GM19025 (cell line): ENCODE data around the gene PCYOX1L.
A peak's percentile ranks its signal among the peaks of the same experiment; 100 is the strongest.

ENCODE experiments used
- ATAC-seq: cut with Tn5 transposase; IDR thresholded peaks from one replicate; pipeline ENCODE4 v1.9.1; 2021; ENCODE audit warnings: mild to moderate bottlenecking, low read depth, moderate library complexity; ENCODE audit not compliant: unreplicated experiment

PCYOX1L gene, protein sequence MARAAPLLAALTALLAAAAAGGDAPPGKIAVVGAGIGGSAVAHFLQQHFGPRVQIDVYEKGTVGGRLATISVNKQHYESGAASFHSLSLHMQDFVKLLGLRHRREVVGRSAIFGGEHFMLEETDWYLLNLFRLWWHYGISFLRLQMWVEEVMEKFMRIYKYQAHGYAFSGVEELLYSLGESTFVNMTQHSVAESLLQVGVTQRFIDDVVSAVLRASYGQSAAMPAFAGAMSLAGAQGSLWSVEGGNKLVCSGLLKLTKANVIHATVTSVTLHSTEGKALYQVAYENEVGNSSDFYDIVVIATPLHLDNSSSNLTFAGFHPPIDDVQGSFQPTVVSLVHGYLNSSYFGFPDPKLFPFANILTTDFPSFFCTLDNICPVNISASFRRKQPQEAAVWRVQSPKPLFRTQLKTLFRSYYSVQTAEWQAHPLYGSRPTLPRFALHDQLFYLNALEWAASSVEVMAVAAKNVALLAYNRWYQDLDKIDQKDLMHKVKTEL

DNA sequence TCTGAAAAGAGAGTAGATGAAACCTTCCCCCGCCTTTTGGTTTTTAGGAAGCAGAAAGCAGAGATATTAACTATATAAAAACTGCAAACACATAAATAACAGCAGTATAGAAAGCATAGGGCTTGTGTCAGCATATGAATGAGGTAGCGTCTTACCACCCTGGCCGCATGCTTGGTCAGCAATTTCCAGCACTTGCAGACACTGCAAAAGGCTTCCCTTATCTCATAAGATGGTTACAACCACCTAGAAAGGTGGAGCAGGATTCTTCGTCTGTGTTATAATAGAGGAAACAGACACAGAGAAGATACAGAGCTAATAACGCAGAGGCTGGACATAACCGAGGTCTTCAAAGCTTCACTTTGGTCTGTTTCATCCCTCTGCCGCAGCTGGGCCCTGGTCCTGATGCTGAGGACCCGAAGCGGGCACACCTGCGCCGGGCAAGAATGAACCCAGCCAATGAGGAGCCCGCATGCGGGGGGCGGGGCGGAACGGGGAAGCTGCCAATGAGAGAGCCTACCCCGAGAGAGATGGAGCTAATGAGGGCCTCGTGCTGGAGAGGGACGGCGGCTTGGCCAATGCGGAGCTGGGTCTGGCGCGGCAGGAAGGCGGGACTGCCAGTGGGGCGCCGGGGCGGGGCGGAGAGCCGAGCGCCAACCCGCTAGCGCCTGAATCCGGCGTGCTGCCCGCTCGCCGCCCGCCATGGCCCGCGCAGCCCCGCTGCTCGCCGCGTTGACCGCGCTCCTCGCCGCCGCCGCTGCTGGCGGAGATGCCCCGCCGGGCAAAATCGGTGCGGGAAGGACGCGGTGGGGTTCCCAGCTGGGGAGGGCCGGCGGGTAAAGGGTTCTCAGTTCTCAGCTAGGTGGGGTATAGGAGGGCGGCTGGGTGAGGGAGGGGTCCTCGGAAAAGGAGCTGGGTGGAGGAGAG is at the start of gene PCYOX1L:
Gene PCYOX1L (plus strand): TSS at position 677 of the 924 bp plus-strand sequence. CDS start 23 bp downstream, at position 700.
- peak; percentile 99 for ATAC-seq

DNA sequence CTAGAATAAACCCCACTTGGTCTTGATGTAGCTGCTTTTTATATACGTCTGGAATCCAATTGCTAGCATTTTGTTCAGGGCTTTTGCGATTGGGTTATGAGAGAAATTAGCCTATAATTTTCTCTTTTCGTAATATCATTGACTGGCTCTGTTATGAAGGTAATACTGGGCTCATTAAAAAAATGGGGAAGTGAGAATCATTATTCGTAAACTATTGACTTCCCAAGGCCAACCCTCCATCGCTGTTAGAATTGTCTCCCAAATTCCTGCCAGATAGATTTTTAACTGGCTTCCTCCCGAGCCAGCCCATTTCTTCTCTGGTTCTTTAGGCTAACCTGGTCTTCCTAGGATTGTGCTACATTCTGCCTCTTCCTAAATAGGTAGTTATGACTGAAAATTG is 48.5 kb upstream of the PCYOX1L start:
- ATAC-seq = no peak

DNA sequence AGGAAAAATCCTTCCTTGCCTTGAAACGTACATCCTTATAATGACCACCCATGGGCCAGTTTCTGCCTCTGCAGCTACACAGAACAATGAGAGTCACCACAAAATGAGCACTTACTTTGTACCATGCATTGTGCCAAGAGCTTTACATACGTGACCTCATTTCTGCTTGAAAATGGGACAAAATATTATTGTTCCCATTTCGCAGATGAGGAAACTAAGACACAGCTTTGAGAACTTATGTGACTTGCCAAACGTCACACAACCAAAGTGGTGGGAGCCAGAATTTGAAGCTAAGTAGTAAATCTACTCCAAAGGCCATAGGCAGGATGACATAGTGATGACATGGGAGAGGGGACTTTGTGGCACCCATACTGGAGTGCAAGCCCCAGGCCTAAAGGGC is 47.4 kb upstream of the PCYOX1L start:
- ATAC-seq = no peak

DNA sequence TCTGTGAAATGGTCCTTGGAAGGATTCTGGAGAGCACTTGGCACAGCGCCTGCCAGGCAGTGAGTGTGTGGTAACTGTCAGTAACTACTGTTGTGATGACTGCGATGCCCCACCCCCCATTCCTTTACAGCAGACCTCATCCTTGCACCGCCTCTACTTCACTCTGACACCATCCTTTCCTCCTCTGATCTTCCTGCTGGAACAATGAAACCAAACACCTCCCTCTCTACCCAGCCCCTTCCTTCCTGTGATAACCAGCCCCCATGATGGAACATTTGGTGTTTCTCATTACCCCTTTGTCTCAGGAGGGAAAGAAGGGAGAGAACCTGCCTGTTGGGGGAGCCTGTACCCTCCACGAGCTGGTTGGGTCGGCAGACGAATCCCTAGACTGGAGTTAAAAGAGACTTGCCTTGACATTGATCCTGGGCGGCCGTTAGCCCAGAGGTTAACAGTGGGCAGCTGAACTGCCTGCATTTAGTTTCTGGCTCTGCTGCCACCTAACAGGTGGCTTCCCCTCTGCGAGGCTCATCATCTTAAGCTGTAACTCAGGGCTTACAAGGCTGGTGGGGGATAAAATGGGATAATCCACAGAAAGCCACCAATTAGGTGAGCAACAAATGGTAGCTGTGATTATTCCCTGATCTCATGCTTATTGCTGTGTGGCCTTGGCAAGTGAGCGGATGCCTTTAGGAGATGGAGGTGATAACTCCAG is 46.7 kb upstream of the PCYOX1L start:
- ATAC-seq = no peak

DNA sequence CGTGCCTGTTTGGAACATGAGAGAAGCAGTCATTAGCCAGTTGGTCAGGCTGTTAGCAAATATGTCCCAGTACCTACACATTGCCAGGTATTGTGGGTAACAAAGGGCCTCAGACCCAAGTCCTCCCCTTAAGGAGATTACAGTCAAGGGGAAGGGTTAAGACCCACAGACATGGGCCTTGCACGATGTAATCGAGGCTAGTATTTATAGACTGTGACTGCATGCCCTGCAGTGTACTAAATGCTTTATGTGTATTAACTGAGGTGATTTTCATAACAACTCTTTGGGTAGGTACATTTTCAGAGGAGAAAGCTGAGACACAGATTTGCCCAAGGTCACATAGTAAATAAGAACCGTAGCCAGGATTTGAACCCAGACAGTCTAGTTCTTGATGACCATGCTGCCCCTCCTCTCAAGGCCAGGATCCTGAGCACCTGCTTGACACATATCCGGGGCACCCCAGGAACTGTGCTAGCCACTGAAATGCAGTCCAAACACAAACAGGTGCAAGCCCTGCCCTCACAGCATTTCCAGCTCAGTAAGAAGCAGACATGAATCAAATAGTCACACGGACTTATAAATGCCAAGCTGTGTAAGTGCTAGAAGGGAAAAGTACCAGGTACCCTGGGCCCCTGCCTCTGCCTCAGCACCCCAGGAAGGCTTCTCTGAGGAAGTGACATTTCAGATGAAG is 44.5 kb upstream of the PCYOX1L start:
- no peak for ATAC-seq

DNA sequence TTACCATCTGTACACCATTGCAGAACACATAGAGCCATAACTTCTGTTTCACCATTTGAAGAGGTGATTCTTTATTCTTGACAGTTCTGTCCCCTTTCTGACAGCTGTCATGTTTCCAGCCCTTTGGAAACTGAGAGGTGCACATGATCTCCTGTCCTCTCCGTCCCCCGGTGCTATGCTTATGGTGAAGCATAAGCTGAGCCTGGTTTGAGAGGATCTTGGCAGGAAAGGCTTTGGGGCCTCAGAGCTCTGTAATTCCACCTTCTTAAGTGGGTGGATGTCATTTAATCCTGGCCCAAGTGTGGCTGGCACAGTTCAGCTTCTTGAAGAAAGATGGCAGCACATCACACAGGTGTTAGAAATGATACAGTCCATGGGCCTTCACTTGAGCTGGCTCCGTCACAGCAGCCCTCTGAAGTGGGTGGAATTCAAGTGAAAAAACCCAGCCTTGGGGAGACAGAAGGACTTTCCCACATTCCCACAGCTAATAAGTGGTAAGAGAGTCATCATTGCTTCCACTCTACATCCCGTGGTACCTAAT is 43.2 kb upstream of the PCYOX1L start:
- no peak for ATAC-seq

DNA sequence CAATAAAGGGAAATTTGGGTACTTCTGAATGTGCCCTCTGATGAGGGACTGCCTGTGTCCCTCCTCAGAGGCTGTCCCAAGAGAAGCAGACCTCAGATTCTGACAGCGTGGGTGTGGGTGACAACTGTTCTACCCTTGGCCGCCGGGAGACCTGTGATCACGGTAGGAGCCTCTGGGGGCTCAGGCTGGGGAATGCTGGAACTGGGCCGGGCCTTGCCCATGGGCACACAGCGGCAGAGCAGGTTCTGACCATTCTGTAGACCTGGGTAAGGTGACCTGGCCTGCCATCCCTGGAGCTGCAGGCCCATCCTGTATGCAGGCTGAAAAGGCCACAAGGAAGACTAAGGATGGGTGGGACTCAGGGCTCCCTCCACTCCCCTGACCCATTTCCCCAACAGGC is 42.1 kb upstream of the PCYOX1L start:
- ATAC-seq = no peak

DNA sequence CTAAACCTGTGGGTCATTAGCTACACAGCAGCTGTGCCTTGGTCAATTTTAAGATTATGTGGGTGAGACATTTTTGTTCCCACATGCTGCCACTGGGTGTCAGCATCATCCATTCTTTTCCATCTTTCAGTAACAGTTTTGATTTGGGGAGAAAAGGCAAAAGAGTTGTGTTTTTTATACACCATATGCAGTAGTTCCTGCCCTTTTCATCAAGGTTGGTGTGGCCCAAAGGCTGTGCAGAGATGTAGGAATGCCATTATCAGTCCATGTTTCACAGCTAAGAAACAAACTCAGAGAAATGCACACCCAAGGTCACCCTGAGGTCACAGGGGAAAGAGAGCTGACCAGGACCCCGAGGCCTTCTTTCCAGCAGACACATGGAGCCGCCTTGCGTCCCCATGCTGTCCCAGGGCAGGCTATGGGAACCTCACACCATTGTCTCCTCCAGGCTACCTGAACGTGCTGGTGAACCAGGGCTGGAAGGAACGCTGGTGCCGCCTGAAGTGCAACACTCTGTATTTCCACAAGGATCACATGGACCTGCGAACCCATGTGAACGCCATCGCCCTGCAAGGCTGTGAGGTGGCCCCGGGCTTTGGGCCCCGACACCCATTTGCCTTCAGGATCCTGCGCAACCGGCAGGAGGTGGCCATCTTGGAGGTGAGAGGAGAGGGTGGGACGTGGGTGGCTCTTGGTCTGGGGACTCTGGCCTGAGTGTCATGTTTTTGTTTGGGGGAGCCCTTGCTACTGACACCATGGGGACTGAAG is 40.4 kb upstream of the PCYOX1L start:
- no peak for ATAC-seq

DNA sequence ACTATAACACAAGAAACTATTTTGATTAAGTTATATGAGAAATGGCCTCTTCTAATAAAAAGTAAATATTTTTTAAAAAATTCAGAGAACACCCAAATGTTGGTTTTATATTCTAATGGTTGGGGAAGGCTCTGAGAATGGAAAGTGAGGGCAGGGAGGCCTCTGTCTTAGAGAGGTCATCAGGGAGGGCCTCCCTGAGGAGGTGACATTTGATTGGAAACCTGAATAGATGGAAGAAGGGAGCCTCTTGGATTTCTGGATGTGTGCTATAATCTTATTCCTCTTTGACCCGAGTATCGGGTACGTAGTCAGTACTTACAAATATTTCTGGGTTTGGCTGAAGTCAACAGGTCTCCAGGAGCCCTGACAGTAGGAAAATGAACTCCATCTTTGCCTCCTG is 38.7 kb upstream of the PCYOX1L start:
- ATAC-seq = no peak

DNA sequence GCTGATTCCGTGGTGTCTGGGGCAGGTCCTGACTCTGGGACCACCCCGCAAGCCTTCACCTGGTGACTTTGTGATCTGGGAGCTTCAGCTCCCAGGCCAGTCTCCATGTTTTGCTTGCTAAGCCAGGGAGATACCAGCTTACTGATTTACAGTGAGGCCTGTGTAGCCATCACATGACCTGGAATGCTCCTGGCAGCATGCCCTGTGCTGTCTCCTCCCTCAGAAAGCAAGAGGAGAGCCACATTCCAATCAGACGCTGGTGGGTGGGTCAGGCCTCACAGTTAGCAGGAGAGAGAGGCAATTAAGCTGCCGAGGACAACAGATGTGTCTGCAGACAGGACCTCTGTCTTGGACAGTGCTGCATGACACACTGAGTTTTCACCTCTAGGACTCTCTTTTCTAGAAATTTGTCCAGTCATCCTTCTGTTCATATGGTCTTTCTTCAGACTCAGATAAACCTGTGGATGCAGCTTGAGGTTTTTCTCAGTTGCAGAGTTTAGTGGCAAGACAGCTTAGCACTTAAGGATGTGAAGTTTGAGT is 37.0 kb upstream of the PCYOX1L start:
- ATAC-seq = no peak

DNA sequence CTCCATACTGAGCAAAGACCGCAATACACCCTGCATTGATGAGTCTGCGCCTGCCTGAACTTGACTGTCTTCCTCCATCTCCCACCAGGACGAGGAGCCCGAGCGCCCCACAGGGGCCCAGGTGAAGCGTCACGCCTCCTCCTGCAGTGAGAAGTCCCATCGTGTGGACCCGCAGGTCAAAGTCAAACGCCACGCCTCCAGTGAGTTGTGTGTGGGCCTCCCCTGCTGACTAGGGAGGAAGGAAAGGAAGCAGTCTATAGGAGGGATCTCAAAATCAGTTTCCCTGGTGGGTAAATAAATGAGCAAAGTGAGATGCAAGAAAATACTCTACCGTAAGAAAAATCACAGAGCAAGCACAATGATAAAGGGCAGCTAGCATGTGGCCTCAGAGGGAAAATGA is 35.3 kb upstream of the PCYOX1L start:
- ATAC-seq = no peak

DNA sequence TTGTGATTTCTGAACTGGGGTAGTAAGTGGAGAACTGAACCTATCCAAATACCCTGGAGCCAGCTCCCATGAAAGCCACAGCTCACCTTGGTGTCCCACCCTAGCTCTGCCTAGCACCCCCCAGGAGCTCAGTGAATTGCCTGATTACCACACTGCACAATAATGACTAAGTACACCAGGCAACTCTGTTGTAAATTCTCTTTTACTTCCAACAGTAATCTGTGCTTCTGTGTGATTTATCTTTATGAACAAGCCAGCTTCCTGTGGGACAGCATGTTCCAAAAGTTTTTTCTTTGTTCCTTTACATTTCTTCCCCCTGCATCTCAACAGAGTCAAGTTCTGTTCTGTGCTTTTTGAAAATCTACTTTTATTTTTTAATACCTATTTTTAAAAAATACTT is 34.6 kb upstream of the PCYOX1L start:
- no peak for ATAC-seq

DNA sequence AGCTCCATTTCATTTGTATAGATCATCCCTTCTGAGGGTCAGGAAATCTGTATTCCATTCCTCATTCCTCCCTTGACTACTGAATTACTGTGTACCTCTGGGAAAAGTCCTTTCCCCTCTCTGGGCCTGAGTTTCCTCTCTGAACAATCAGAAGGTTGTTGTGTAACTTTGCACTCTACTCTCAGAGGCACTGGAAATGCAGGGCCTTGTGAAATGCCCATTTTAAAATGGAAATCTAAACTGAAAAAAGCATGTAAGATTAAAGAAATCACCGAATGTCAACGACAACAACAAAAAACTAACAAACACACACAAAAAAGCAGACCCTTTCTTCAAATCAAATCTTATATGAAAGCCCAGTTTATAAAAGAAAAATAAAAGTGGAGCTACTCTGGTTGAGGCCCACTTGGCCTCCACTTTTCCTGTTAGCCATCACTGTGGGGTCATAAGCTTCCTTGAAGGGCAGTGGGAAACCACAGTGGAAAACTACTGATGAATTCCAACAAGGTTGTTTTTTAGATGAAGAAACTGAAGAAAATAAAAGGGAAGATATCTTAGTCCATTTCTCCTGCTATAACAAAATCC is 34.1 kb upstream of the PCYOX1L start:
- ATAC-seq = no peak

DNA sequence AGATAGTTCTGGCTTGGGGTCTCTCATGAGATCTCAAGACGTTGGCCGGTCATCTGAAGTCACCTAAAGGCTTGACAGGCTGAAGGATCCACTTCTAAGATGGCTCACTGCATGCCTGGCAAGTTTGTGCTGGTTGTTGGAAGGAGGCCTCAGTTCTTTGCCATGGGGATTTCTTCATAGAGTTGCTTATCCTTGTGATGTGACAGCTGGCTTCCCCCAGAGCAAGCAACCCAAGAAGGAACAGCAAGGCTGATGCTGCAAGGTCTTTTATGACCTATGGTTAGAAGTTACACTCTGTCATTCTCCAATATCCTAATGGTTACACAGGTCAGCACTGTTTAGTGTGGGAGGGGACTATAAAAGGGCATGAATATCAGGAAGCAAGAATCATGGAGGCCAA is 33.2 kb upstream of the PCYOX1L start:
- ATAC-seq = no peak

DNA sequence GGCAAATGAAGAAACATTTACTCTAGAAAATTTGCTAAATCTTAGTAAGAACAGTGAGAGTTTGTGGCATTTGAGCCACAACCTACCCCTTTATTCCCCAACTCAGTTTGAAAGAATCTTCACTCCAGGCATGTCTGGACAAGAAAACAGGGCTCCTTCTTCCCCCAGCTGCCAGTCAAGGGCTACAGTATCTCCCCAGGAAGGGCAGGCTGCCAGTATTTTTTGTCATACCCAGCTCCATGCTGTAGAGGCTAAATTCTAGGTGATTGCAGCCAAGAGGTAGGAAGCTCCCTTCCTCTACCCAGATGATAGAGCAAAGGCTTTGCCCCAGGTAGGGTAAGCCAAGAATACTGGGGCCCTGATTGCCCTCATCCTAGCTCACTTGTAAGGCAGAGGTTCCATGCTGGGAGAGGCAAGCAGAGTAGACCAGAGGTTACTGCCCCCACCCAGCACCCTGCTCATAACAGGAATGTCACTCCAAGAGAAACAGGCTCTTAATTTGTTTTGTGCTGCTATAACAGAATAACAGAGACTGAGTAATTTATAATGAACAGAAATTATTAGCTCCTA is 32.6 kb upstream of the PCYOX1L start:
- no peak for ATAC-seq

DNA sequence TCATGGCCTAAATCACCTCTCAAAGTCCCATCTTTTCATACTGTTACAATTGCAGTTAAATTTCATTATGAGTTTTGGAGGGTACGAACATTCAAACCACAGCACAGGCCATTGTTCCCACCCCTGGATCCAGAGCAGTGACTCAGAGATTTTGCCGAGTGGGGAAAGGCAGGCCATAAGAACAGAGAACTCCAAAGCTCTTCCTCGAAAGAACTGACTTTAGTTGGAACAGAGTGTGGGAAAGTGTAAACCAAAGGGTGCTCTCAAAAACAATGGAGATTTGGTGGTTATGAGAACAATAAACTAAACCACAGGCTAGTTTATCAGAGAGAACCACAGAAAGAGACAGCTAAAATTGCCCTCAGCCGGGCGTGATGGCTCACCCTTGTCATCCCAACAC is 32.0 kb upstream of the PCYOX1L start:
- ATAC-seq = no peak

DNA sequence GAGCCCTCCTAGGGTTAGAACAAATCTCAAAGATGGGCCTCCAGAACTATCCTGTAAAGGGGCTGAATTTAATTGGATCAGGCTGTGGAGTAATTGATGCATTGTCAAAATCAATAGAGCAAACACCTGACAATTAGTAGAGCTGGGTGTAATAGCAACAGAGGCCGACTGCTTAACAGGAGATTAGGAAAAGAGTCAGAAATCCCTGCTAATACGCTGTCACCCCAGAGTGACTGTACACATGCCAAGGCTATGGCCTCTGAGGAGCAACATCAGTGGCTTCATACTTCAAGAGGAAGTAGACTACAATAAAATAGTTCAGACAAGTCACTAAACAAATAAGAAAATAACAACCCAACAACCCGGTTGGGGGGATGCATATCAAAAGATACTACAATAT is 31.2 kb upstream of the PCYOX1L start:
- ATAC-seq = no peak

DNA sequence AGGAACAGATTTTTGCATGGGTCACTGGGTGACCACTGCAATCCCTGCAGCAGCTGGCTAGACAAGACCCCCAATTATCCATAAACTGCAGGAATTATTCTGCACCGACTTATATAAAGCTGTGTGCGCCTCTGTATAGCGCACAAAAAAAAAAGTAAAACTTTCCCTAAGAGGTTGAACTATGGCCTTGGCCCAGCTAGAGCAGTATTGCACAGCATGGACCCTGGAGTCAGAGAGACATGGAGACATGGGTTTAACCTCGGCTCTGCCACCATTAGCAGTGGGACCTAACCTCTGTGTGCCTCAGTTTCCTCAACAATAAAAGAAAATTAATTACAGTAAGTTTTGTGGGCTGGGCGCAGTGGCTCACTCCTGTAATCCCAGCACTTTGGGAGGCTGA is 29.7 kb upstream of the PCYOX1L start:
- ATAC-seq = no peak
